ENCODE measurements around the gene PRDM16.

The PRDM16 gene

DNA sequence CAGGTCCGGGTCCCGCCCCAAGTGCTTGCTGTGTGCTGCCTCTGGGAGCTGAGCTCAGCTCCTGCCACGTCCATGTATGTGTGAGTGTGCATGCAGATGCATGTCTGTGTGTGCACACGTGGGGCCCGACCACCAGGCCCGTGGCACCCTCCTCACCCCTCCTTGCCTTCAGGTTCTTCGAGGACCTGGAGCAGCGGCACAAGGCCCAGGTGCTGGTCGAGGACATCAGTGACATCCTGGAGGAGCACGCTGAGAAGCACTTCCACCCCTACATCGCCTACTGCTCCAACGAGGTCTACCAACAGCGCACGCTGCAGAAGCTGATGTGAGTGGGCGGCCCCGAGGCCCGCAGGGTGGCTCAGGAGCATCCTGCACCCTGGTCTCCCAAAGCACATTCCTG lies 403.9 kb downstream of the PRDM16 start:
- no peaks in the 10 kb centered on the region; the same call in 1 of the 2 replicates for H3K27me3 ChIP-seq (ENCODE audit: insufficient read depth, low read length)
- TF ChIP-seq, protein P1, sequence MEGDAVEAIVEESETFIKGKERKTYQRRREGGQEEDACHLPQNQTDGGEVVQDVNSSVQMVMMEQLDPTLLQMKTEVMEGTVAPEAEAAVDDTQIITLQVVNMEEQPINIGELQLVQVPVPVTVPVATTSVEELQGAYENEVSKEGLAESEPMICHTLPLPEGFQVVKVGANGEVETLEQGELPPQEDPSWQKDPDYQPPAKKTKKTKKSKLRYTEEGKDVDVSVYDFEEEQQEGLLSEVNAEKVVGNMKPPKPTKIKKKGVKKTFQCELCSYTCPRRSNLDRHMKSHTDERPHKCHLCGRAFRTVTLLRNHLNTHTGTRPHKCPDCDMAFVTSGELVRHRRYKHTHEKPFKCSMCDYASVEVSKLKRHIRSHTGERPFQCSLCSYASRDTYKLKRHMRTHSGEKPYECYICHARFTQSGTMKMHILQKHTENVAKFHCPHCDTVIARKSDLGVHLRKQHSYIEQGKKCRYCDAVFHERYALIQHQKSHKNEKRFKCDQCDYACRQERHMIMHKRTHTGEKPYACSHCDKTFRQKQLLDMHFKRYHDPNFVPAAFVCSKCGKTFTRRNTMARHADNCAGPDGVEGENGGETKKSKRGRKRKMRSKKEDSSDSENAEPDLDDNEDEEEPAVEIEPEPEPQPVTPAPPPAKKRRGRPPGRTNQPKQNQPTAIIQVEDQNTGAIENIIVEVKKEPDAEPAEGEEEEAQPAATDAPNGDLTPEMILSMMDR (IDR thresholded peaks at IDR 0.05; ENCODE audit: low read length): no peak
- TF ChIP-seq EZH2 (IDR thresholded peaks at IDR 0.05; ENCODE audit: borderline replicate concordance, low read length): no peak
- no peaks in the 10 kb centered on the region for H3F3A ChIP-seq (ENCODE audit: insufficient read depth, low read length)
- H3K4me2 ChIP-seq (ENCODE audit: low read length): no peak overlapping the region
- no peak overlapping the region for H2AFZ ChIP-seq (ENCODE audit: low read length)
- no peak overlapping the region for H3K4me3 ChIP-seq (ENCODE audit: low read depth, low read length, poor library complexity, severe bottlenecking)
- no peaks in the 10 kb centered on the region for H3K9me2 ChIP-seq (ENCODE audit: low read depth, low read length)
- no peaks in the 10 kb centered on the region for H3K4me1 ChIP-seq (ENCODE audit: insufficient read depth, low read length, severe bottlenecking)
- no peaks in the 10 kb centered on the region for H4K20me1 ChIP-seq (ENCODE audit: insufficient read depth, low read length)
- H3K36me3 ChIP-seq (ENCODE audit: insufficient read depth, low read length): no peaks in the 10 kb centered on the region
- H3K79me2 ChIP-seq (ENCODE audit: insufficient read depth, low read length): no peaks in the 10 kb centered on the region
- no peak overlapping the region for H3K27ac ChIP-seq (ENCODE audit: low read depth, low read length, poor library complexity, severe bottlenecking)
- H3K9me3 ChIP-seq (ENCODE audit: low read length): no peaks in the 10 kb centered on the region
- no peak overlapping the region for H3K9ac ChIP-seq (ENCODE audit: low read length)

GRCh38 chr1:3473381-3473844 lies 404.4 kb downstream of the PRDM16 start:
- no peak overlapping the region for H3K4me2 ChIP-seq (ENCODE audit: low read length)
- no peaks in the 10 kb centered on the region for H3K9me2 ChIP-seq (ENCODE audit: low read depth, low read length)
- H3K9ac ChIP-seq (ENCODE audit: low read length): no peak overlapping the region
- no peak overlapping the region for H2AFZ ChIP-seq (ENCODE audit: low read length)
- H3K4me3 ChIP-seq (ENCODE audit: low read depth, low read length, poor library complexity, severe bottlenecking): no peak overlapping the region
- TF ChIP-seq EZH2 (IDR thresholded peaks at IDR 0.05; ENCODE audit: borderline replicate concordance, low read length): no peak
- TF ChIP-seq, protein P1 (IDR thresholded peaks at IDR 0.05; ENCODE audit: low read length): no peak
- no peak overlapping the region for H3K27ac ChIP-seq (ENCODE audit: low read depth, low read length, poor library complexity, severe bottlenecking)
- H4K20me1 ChIP-seq (ENCODE audit: insufficient read depth, low read length): no peaks in the 10 kb centered on the region
- no peaks in the 10 kb centered on the region; the same call in 1 of the 2 replicates for H3K27me3 ChIP-seq (ENCODE audit: insufficient read depth, low read length)
- H3K79me2 ChIP-seq (ENCODE audit: insufficient read depth, low read length): no peaks in the 10 kb centered on the region
- H3K9me3 ChIP-seq (ENCODE audit: low read length): no peaks in the 10 kb centered on the region
- no peaks in the 10 kb centered on the region for H3K4me1 ChIP-seq (ENCODE audit: insufficient read depth, low read length, severe bottlenecking)
- H3F3A ChIP-seq (ENCODE audit: insufficient read depth, low read length): no peaks in the 10 kb centered on the region
- no peaks in the 10 kb centered on the region for H3K36me3 ChIP-seq (ENCODE audit: insufficient read depth, low read length)

GRCh38 chr1:3474016-3474415 lies 405.0 kb downstream of the PRDM16 start:
- no peaks in the 10 kb centered on the region for H3K79me2 ChIP-seq (ENCODE audit: insufficient read depth, low read length)

More at GRCh38 chr1:3474016-3474415, 405.0 kb downstream of the PRDM16 start:
- no peaks in the 10 kb centered on the region for H3K36me3 ChIP-seq (ENCODE audit: insufficient read depth, low read length)
- H3K27me3 ChIP-seq (ENCODE audit: insufficient read depth, low read length): no peaks in the 10 kb centered on the region; the same call in 1 of the 2 replicates
- no peak overlapping the region for H3K4me3 ChIP-seq (ENCODE audit: low read depth, low read length, poor library complexity, severe bottlenecking)
- H3K9me3 ChIP-seq (ENCODE audit: low read length): no peaks in the 10 kb centered on the region
- H2AFZ ChIP-seq (ENCODE audit: low read length): no peak overlapping the region
- H3K4me2 ChIP-seq (ENCODE audit: low read length): no peak overlapping the region
- H3F3A ChIP-seq (ENCODE audit: insufficient read depth, low read length): no peaks in the 10 kb centered on the region
- TF ChIP-seq, protein P1 (IDR thresholded peaks at IDR 0.05; ENCODE audit: low read length): no peak
- TF ChIP-seq EZH2 (IDR thresholded peaks at IDR 0.05; ENCODE audit: borderline replicate concordance, low read length): no peak
- H3K4me1 ChIP-seq (ENCODE audit: insufficient read depth, low read length, severe bottlenecking): no peaks in the 10 kb centered on the region
- H3K9ac ChIP-seq (ENCODE audit: low read length): no peak overlapping the region
- H3K27ac ChIP-seq (ENCODE audit: low read depth, low read length, poor library complexity, severe bottlenecking): no peak overlapping the region
- no peaks in the 10 kb centered on the region for H4K20me1 ChIP-seq (ENCODE audit: insufficient read depth, low read length)
- H3K9me2 ChIP-seq (ENCODE audit: low read depth, low read length): no peaks in the 10 kb centered on the region

All from OCI-LY1 (cell line).